ENCODE results near the gene SLFN12L.
"Not testable (repeated sequence)": the region's sequence is repeated elsewhere in the genome, so short reads cannot be mapped to it uniquely, and the experiment has no call there.

The SLFN12L gene

GRCh38 chr17:35542990-35543389 is 5.5 kb upstream of the SLFN12L start:
- no peak for DNase-seq (ENCODE audit: low spot score)

GRCh38 chr17:35541434-35541833 is 4.0 kb upstream of the SLFN12L start:
- no peak for DNase-seq (ENCODE audit: low spot score)

- no peak for DNase-seq (ENCODE audit: low spot score)
Measured at GRCh38 chr17:35540589-35541404, 3.3 kb upstream of the SLFN12L start.

DNA sequence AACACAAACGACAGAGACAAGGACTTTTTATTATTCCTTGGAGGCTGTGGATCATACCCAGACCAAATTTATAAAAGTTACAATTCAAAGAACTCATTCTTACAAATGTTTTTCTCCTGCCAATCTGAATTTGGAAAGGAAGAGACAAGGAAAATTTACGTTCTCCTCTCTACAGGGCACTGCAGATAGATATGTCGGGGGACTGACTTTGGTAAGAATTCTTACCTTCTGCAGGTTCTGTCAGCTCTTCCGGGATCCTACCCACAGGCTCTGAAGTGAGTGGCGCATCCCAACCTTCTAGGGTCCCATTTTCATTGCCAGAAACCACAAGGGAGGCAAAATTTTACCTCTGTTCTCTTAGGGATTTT is 2.2 kb upstream of the SLFN12L start:
- no peak for DNase-seq (ENCODE audit: low spot score)

DNA sequence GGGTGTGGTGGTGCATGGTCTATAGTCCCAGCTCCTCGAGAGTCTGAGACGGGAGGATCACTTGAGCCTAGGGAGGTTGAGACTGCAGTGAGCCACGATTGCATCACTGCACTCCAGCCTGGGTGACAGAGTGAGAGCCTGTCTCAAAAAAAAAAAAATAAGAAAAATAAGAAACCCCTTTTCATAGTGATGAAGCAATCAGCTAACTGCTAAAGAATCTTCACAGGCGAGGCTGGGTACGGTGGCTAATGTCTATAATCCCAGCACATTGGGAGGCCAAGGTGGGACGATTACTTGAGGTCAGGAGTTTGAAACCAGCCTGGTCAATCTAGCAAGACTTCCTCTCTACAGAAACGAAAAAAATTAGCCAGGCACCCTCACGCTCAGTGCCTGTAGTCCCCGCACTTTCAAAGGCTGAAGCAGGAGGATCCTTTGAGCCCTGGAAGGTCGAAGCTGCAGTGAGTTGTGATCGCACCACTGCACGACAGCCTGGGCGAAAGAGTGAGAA is 760 bp downstream of the SLFN12L start:
- no peak for DNase-seq (ENCODE audit: low spot score)

DNA sequence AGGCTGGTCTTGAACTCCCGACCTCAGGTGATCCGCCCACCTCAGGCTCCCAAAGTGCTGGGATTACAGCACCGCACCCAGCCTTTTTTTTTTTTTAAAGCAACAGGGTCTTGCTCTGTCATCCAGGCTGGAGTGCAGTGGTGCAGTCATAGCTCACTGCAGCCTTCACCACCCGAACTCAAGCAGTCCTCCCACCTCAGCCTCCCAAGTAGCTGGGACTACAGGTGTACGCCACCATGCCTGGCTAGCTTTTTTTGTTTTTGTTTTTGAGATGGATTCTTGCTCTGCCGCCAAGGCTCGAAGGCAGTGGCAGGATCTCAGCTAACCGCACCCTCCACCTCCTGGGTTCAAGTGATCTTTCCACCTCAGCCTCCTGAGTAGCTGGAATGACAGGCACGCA is 2.1 kb downstream of the SLFN12L start:
- DNase-seq (ENCODE audit: low spot score): not testable (repeated sequence)

DNA sequence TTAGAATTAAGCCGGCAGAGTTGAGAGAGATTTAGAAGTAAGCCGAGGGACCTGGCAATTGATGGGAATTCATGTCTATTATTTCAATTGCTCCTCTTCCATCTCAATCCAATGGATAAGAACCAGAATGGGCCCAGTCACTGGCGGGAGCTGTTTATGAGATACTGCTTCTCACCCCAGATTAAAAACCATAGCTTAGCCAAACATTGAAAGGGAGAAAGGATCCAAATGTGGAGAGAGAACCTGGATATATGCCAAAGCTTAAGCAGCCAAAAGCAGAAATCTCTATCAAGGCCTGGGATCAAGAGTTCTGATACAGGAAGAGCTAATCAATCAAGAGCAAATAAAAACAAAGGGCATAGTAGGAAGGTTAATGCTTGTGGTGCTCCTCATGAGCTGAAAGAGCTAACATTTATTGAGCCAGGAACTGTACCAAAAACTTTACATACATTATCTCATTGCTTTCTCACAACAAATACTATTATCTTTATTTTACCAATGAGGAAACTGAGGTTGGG is 2.8 kb downstream of the SLFN12L start:
- no peak for DNase-seq (ENCODE audit: low spot score)

DNA sequence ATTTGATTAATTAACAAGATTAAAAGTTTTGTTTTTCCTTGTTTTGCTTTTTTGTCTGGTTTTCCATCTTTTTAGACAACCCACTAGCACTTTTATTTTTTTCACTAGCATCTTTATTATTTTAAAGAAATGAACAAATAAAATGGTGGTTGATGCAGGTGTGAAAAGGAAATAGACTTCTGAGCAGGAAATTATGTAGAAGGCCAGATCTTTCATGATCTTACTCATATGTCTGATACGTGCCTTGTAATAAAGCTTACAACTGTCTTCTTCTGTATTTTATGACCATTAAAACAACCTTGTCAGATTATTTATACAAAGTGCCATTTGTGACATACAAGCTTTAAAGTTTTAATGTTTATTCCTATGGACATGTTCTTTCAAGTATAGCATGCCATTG is 6.3 kb downstream of the SLFN12L start:
- no peak for DNase-seq (ENCODE audit: low spot score)

GRCh38 chr17:35529866-35530265 is 7.6 kb downstream of the SLFN12L start:
- DNase-seq (ENCODE audit: low spot score): no peak

- not testable (repeated sequence) for DNase-seq (ENCODE audit: low spot score)
Measured at GRCh38 chr17:35529326-35529725, 8.2 kb downstream of the SLFN12L start.

DNA sequence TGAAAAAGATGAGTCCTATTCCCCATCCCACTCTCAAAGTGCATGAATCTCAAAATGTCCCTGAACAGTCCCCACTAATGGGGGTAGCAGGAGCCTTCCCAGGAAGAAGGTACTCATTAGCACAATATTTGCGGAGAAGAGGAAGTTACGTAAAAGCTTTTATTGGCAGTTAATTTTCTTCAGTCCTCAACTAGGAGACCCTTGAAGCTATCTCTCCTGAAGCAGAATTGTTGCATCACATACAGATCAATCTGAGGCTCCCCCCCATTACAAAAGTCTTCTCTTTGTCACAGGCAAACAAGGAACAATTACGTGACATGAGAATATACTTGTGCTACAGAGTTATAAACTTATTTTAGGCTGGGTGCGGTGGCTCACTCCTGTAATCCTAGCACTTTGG is 14.2 kb downstream of the SLFN12L start:
- DNase-seq (ENCODE audit: low spot score): no peak

DNA sequence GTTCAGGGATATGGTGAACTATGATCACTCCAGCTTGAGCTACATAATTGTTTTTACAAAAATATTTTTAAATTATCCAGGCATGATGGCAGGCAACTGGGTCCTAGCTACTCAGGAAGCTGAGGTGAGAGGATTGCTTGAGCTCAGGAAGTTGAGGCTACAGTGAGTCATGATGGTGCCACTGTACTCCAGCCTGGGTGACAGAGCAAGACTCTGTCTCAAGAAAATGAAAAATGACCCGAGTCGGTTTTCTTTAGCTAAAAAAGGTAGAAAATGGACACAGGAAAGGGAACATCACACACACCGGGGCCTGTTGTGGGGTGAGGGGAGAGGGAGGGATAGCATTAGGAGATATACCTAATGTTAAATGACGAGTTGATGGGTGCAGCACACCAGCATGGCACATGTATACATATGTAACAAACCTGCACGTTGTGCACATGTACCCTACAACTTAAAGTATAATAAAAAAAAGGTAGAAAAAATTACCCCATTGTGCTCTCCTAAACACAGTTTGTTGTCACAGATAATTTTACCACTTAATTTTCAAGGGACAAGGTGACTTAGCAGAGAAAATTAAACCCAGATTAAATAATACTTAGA is 15.7 kb downstream of the SLFN12L start:
- DNase-seq (ENCODE audit: low spot score): not testable (repeated sequence)

- no peak for DNase-seq (ENCODE audit: low spot score)
Measured at GRCh38 chr17:35521150-35521549, 16.3 kb downstream of the SLFN12L start.

GRCh38 chr17:35519906-35520442 is 17.5 kb downstream of the SLFN12L start:
- DNase-seq (ENCODE audit: low spot score): no peak

DNA sequence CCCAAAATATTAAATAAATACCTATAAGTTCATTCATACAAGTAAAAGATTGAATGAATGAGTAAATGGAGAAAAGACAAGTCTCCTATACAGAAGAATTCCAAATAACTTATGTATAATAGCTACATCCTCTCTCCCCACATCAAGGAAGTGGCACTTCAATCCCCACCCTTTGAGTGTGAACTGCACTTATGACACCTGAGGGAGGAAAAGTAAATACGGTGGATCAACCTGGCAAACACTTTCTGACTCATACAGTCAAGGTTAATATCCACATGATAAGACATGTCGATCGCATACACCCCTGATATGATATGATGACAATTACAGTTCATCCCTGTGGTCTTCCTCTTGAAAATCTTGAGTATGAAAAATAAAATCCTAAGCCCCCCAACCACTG is 18.0 kb downstream of the SLFN12L start:
- no peak for DNase-seq (ENCODE audit: low spot score)

- not testable (repeated sequence) for DNase-seq (ENCODE audit: low spot score)
Measured at GRCh38 chr17:35518431-35518830, 19.0 kb downstream of the SLFN12L start.

DNA sequence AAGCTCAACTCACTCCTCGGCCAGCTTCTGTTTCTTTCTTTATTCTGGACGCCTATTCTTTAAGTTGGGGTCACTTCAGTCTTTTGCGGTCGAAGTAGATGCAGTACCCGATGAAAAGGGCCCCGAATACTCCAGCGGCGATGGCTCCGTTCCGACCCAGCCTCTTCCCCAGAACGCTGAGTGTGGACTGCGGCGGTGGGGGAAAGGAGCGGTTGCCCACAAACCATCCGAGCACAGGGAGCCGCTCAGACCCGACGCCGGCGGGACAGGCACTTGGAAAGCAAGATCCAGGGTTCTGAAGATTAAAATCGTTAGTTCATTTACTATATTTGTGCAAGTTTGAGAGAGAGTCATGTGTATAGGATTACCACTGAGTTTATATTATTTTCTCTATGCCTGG is 22.5 kb downstream of the SLFN12L start:
- no peak for DNase-seq (ENCODE audit: low spot score)

DNA sequence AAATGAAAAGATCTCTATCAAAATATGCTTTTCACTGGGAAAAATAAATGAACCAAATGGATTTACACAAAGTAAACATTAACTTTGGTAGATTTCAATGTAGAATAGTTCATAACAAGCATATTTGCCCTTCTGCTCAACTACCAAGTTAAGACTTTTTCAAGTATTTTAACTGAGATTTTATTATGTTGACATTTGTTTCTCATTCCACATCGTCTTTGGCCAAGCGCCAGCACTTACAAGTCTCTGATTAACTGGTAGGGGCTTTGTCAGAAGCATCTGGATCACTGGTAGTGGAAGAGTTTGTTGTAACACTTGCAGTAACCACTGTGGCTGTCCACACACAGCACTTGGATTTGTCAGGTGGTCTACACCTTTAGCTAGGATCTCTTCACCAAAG is 22.9 kb downstream of the SLFN12L start:
- DNase-seq (ENCODE audit: low spot score): no peak

GRCh38 chr17:35510052-35510451 is 27.4 kb downstream of the SLFN12L start:
- DNase-seq (ENCODE audit: low spot score): no peak

DNA sequence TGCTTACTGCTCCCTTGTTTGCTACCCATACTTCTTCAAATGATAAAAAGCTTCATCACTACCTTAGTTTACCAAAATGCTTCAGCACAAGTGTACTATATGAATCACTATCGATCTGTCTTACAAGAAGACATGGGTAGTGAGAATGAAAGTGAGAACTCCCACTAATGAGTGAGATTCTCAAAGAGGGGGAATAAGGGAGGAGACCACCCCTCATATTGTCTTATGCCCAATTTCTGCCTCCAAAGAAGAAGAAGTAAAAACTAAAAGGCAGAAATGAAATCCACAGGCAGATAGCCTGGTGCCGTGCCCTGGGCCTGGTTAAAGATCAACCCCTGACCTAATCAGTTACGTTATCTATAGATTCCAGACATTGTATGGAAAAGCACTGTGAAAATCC is 29.8 kb downstream of the SLFN12L start:
- not testable (repeated sequence) for DNase-seq (ENCODE audit: low spot score)

DNA sequence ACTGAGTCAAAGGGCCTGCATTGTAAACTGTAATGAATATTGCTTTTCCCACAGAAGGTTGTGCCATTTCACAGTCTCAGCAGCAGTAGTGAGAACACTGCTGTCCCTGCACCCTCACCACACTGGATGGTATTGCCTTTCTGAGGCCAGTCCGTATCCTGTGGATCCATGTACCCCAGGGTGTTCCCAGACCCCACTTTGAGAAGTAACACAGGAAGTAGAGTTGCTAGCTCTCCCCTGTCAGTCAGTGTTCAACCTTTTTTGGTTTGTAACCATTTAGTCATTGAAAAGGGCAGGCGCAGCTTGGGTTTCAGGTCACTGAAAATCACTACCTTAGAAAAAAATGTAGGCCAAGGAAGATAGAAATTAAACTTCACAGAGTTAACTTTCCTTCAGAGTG is 37.9 kb downstream of the SLFN12L start:
- DNase-seq (ENCODE audit: low spot score): no peak

- no peak for DNase-seq (ENCODE audit: low spot score)
Measured at GRCh38 chr17:35498448-35499178, 38.9 kb downstream of the SLFN12L start.
